ENCODE data around the gene NXPE3. TPM values are rescaled to one million over a fixed set of nuclear protein-coding genes. Genes with fewer than 3 reads are reported as not detected.

NXPE3 gene
- total RNA-seq, 4 donors from 2014 or later = 14.4 to 23.4 (median 18.0) TPM

DNA sequence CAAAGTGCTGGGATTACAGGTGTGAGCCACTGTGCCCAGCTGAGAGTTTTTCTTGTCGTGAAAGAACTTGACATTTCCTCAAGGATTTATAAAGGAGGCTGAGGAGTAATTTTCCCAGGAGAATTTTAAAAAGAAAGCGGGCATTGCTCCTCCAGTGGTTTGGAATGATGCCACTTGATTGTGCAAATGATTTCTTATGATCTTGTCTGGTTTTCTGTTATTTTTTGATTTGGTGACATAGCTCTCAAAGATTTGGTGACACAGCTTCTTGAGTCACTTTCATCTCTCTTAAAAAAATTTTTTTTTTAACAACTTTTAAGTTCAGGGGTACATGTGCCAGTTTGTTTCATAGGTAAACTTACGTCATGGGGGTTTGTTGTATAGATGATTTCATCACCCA, 45.7 kb downstream of the NXPE3 start:
- peaks cover 0 to 35% (median 0%) of the 10 kb centered on the region in 3 donors for H3K36me3 ChIP-seq
- 61 to 63% methylated on average over 3 of the region's 3 CpGs for WGBS, 2 donors
- TF ChIP-seq CTCF (IDR thresholded peaks at IDR 0.05) = no peak
- TF ChIP-seq EP300 (IDR thresholded peaks at IDR 0.05) = peak in 1 of 2 donors; percentile 18
- H3K4me1 ChIP-seq = peaks cover 0 to 44% (median 26%) of the 10 kb centered on the region in 4 donors
- H3K27me3 ChIP-seq = no peaks in the 10 kb centered on the region
- H3K9me3 ChIP-seq = no peaks in the 10 kb centered on the region
- no peak for DNase-seq (ENCODE audit: low spot score in 2 of 2)
- H3K27ac ChIP-seq = peak overlapping the region in 2 of 4 donors; percentile 56 to 96
- H3K4me3 ChIP-seq = no peak overlapping the region

- peak overlapping the region in 3 of 4 donors; percentile 94 to 98 (median 96) for H3K27ac ChIP-seq
- TF ChIP-seq EP300 (IDR thresholded peaks at IDR 0.05) = no peak
- no peak for TF ChIP-seq CTCF (IDR thresholded peaks at IDR 0.05)
- WGBS, 2 donors = 55 to 57% methylated on average over 2 of the region's 2 CpGs
These were observed 47.0 kb downstream of the NXPE3 start for GRCh38 chr3:101825904-101826445.

DNA sequence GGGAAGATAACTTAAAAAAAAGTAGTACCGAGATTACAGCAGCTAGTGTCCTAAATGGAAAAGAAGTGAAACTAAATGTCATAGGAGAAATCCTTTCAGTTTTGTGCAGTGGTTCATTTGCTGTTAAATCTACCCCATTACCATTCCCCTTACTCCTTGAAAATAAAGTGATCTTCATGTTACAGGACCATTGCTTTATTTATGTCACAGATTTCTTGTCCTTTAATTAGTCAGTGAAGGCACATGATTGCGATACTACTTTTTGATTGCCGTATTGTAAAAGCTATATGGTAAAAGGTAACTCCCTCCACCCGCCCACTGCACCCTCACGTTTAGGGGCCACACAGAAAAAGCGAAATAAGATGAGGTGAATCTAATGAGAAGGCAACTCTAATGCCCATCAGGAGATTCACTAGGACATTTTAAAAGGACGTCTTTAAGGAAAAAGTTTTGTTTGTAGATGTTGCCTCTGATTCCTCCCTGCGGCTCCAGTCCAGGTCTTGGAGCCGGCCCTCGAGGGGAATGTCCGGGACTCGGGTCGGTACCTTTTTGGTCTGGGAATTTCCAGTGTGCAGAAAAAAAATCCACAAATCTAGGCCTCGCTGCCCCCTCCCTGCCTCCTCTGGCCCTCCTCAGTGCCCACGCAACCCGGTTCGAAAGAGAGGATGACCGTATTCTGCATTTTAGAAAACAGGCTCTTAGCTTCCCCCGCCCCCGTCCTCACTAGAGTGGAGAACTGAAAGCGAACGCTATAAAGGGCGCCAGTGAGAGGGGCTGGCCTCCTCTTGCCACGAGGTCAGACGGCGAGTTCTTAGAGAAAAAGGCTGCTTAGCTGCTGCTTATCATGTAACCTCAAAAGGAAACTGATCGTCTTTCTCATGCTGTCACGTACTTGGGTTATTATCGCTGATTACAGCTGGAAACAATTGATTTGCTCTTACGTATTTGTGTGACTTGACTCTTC, 48.5 kb downstream of the NXPE3 start:
- Histone ChIP-seq H3K27ac (peak overlapping the region; percentile 82 to 98 (median 95)), H3K27me3 (no peaks in the 10 kb centered on the region), H3K4me1 (peaks cover 0 to 63% (median 31%) of the 10 kb centered on the region in 4 donors), H3K36me3 (peaks cover 0 to 9% (median 0%) of the 10 kb centered on the region in 3 donors), H3K9me3 (no peaks in the 10 kb centered on the region), H3K4me3 (peak overlapping the region; percentile 52 to 76 (median 68))
- TF ChIP-seq POLR2A (IDR thresholded peaks at IDR 0.05) = peak; percentile 12 to 52
- peak in 1 of 2 donors; percentile 83 for TF ChIP-seq EP300 (IDR thresholded peaks at IDR 0.05)
- peak in 2 of 5 experiments; percentile 14 for TF ChIP-seq CTCF (IDR thresholded peaks at IDR 0.05)
- WGBS, 2 donors = 0 to 3% methylated on average over 30 of the region's 30 CpGs
- DNase-seq (ENCODE audit: low spot score in 2 of 2) = peak; percentile 60 to 77

More at GRCh38 chr3:101825904-101826445, 47.0 kb downstream of the NXPE3 start:
- no peak for DNase-seq (ENCODE audit: low spot score in 2 of 2)
- no peaks in the 10 kb centered on the region for H3K27me3 ChIP-seq
- no peak overlapping the region for H3K4me3 ChIP-seq
- peaks cover 0 to 57% (median 31%) of the 10 kb centered on the region in 4 donors for H3K4me1 ChIP-seq
- no peaks in the 10 kb centered on the region for H3K9me3 ChIP-seq
- peaks cover 0 to 23% (median 0%) of the 10 kb centered on the region in 3 donors for H3K36me3 ChIP-seq

GRCh38 chr3:101828276-101828675, 49.3 kb downstream of the NXPE3 start:
- Histone ChIP-seq H3K27ac (peak overlapping the region; percentile 82 to 98 (median 95)), H3K27me3 (no peaks in the 10 kb centered on the region), H3K9me3 (no peaks in the 10 kb centered on the region), H3K4me3 (peak overlapping the region; percentile 52 to 76 (median 68)), H3K4me1 (peaks cover 0 to 65% (median 31%) of the 10 kb centered on the region in 4 donors), H3K36me3 (peaks cover 0 to 9% (median 0%) of the 10 kb centered on the region in 3 donors)
- TF ChIP-seq POLR2A (IDR thresholded peaks at IDR 0.05) = no peak
- TF ChIP-seq CTCF (IDR thresholded peaks at IDR 0.05) = no peak
- TF ChIP-seq EP300 (IDR thresholded peaks at IDR 0.05) = no peak
- 6 to 7% methylated on average over 3 of the region's 3 CpGs for WGBS, 2 donors
- DNase-seq (ENCODE audit: low spot score in 2 of 2) = no peak

All from tibial nerve (tissue), 4 donors.